Measurements from ENCODE around the gene LRRC8C.

Gene LRRC8C

GRCh38 chr1:89633800-89634625 lies 1.1 kb downstream of the LRRC8C start:
- no peak for DNase-seq (ENCODE audit: low spot score)

GRCh38 chr1:89635825-89636815 lies 3.2 kb downstream of the LRRC8C start:
- no peak for DNase-seq (ENCODE audit: low spot score)

GRCh38 chr1:89637496-89637895 lies 4.6 kb downstream of the LRRC8C start:
- DNase-seq (ENCODE audit: low spot score), result no peak

DNA sequence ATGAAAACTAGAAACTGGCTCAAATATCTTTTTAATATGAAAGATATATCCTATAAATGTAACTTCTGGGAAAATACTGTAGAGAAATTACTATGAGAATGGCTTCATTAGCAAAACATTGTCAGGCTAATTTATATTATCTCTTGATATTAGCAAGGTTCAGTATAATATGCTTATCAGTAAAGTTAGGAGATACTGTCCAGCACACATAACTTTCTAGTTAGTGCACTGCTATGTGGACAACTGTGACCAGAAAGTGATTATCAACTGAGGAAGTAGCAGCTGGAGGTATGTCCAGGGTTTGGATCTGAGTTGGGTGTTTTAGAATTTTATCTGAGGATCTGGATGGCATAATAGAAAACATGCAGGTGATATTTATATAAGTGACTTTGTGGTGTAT lies 7.5 kb downstream of the LRRC8C start:
- no peak for DNase-seq (ENCODE audit: low spot score)

DNA sequence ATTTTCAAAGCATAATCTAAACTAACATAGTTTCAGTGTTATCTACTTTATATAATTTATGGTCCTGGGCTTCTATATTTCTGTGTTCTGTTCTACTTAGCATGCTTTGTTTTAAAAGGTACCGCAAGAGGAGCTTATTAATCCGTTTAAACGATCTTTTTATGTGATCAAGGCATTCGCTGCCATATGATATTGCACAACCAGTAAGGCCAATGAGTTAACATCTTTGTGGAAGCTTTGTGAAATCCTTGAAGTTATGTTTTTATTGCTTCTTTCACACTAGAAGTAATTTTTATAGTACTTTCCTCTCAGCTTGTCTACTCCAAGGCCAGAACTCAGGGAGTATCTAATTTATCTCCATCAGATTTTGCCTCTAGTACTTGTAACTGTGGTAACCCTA lies 8.9 kb downstream of the LRRC8C start:
- no peak for DNase-seq (ENCODE audit: low spot score)

- no peak for DNase-seq (ENCODE audit: low spot score)
Measured at GRCh38 chr1:89643577-89643976, 10.7 kb downstream of the LRRC8C start.

DNA sequence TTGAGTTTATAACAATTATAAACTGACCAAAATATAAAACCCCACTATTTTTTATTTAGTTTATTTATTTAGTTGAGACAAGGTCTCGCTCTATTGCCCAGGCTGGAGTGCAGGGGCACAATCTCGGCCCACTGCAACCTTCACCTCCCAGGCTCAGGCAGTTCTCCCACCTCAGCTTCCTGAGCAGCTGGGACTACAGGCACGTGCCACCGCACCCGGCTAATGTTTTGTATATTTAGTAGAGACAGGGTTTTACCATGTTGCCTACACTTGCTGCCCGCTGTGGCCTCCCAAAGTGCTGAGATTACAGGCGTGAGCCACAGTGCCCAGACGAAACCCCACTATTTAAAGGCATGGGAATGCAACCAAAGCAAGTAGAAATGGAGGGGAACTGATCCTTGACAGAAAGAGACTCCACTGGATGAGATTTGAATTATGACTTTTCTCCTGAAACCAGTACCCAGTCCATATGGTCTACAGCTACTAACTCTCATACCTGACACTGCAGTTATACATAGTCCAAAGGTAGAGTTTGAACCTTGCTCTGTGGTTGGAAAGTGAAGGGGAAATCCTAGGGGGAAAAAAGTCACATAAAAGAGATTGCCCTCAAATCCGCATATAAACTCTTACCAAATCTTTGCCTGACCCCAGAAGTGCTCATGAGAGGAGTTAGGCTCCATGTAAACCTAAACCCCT lies 11.3 kb downstream of the LRRC8C start:
- DNase-seq (ENCODE audit: low spot score), result no peak

DNA sequence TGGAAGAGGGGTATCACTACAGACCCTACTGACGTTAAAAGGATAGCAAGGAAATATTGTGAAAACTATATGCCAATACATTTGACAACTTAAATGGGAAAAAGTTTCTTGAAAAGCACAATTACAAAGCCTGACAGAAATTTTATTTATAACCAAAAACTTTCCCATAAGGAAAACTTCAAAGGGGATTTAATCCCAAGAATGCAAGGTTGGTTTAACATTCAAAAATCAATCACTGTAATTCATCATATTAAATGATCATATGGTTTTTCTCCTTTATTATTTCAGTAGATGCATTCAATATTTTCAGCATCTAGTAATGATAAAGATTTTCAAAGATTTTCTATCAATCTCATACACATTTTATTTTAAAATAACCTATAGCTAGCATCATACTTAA lies 13.3 kb downstream of the LRRC8C start:
- DNase-seq (ENCODE audit: low spot score), result no peak

DNA sequence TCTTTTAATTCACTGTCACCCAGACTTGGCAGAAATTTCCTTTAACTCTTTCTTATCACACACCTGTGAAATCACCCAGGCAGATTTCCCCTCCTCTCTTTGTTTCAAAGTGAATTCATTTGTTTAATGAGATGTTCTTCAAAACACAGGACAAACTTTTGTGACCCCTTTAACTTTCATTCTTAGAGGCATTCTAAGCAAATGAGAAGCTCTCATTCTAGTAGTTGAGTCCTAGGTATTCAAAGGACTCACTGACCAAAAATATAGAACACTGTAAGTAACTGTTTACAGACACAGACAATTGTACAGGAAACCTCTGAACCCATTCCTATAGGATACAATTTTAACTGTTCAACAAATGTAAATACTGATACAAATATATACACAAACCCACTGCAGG lies 16.9 kb downstream of the LRRC8C start:
- no peak for DNase-seq (ENCODE audit: low spot score)

DNA sequence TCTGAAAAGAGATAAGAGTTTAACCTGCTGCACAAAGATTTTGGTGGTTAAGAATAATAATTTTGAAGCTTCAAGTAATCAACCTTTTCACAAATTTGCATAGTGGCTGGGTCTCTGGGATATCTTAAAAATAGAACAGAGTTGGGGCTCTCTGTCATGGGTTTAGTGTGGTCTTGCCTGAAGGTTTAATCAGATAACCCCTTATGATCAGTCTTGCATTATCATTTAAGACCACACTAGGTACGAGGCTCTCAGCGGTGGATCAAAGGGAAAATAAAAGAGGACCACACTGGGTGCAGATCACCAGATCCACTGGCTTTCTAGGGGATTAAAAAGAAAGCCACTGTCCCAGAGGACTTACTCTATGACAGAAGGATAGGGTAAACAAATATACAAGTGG lies 19.5 kb downstream of the LRRC8C start:
- DNase-seq (ENCODE audit: low spot score), result no peak

- DNase-seq (ENCODE audit: low spot score), result no peak
Measured at GRCh38 chr1:89657886-89658285, 25.0 kb downstream of the LRRC8C start.

- DNase-seq (ENCODE audit: low spot score), result no peak
Measured at GRCh38 chr1:89659322-89660081, 26.6 kb downstream of the LRRC8C start.

GRCh38 chr1:89660224-89661061 lies 27.5 kb downstream of the LRRC8C start:
- no peak for DNase-seq (ENCODE audit: low spot score)

DNA sequence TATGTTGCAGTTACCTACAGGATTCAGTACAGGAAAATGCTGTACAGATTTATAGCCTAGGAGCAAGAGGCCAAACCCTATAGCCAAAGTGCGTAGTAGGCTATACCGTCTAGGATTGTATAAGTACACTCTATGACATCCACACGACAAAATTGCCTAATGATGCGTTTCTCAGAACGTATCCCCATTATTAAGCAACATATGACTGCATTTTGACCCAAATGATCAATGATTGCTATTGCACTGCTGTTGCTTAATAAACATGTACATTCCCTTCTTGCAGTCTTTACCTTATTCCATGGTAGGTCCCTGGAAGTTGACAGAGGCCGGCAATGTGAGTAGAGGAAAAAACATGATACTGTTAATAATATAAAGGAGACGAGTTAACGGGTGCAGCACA lies 33.0 kb downstream of the LRRC8C start:
- DNase-seq (ENCODE audit: low spot score), result no peak

DNA sequence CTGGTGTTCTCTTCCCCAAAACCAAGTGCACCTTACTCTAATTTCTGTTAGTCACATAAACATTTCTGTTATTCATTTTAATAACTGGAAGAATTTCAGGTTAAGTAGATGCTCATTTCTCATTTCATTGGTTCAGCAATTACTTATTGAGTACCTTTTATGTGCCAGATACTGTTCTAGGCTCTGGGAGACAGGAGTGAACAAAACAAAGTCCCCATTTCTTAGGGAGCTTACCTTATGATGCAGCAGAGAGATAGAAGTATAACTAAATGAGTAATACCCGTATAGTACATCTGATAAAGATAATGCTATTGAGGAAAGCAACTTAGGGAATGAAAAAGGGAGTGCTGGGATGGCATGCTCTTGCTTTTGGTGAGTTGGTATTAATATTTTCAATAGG lies 33.7 kb downstream of the LRRC8C start:
- no peak for DNase-seq (ENCODE audit: low spot score)

DNA sequence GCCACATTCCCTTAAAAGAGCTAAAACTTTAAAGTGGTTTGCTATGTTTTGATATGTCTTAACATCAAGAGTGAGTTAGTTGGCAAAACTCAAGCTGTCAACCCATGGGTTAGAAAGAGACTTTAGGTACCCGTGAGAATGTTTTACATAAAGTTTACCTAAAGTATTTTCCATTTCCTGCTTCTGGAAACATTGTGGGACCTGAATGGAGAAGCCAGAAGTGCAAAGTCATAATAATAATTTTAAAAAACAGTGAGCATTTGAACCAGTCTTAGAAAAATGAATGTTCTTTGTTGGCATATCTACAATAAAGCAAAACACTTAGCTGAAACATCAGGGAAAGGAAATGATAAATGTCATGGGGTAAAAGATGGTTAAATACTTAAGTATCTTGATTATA lies 34.8 kb downstream of the LRRC8C start:
- DNase-seq (ENCODE audit: low spot score), result no peak

GRCh38 chr1:89668961-89669360 lies 36.0 kb downstream of the LRRC8C start:
- DNase-seq (ENCODE audit: low spot score), result no peak

GRCh38 chr1:89669441-89669840 lies 36.5 kb downstream of the LRRC8C start:
- DNase-seq (ENCODE audit: low spot score), result no peak

DNA sequence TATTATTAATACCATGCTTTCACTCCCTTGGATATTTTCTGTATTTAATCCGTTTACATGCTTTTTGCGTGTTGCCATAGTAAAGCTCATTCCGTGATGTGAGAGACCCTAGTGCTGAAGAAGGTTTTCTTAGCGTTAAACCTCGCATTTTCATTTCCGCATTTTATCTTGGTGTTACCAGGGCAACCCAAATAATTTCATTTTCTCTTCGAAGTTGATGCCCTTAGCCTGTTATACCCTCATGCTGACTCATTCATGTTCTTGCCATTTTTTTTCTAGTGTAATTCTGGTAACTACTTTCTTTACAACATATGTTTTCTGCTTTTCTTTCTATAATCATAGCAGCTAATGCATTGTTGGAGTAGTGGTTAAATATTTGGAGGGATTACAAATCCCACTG lies 37.2 kb downstream of the LRRC8C start:
- DNase-seq (ENCODE audit: low spot score), result no peak

DNA sequence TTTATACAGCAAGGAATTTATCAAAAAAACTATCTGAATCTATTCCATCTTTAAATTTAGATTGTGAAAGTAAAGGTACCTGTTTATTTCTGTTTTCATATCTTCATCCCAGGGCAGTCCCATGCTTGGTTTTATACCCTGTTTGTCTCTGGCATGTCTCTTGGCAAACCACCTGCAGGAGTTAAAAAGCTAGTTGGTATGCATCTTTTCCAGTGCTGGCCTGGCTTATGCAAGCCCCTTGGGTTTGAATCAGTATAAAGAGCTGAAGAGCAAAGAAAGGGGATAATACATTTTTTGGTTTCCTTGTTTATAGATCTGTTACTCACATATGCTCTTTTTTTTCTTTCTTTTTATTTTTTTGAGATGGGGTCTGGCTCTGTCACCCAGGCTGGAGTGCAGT lies 37.8 kb downstream of the LRRC8C start:
- no peak for DNase-seq (ENCODE audit: low spot score)
